ENCODE results near the gene IPO9. TPM values are rescaled to one million over a fixed set of nuclear protein-coding genes. Genes with fewer than 3 reads are reported as not detected.
A peak's percentile ranks its signal among the peaks of the same experiment; 100 is the strongest.

The IPO9 gene
- polyA plus RNA-seq, 1 experiment = 55.5 TPM

- H3K27me3 ChIP-seq (ENCODE audit: control insufficient read depth, insufficient read depth, low read length) = no peaks in the 10 kb centered on the region
- CTCF ChIA-PET = interaction anchor here (0.6 to 1.9 kb wide), 5 partner anchors 11 to 252 kb away, joined by 3 to 15 read pairs (median 3); no protein-coding TSS in a partner anchor
- POLR2A ChIA-PET = no interaction called here
- no peak overlapping the region for H3K4me3 ChIP-seq (ENCODE audit: low read depth, low read length)
- no peak for TF ChIP-seq CTCF (IDR thresholded peaks at IDR 0.05; ENCODE audit: low read depth, low read length)
- no peak overlapping the region for H3K27ac ChIP-seq (ENCODE audit: low read depth, low read length)
- DNase-seq (ENCODE audit: low read depth, low spot score) = no peak
- no peaks in the 10 kb centered on the region for H3K9me3 ChIP-seq (ENCODE audit: control insufficient read depth, insufficient read depth, low read length)
Observed at GRCh38 chr1:201782353-201782752, 46.6 kb upstream of the IPO9 start.

GRCh38 chr1:201783058-201783457, 45.9 kb upstream of the IPO9 start:
- TF ChIP-seq CTCF (IDR thresholded peaks at IDR 0.05; ENCODE audit: low read depth, low read length) = no peak
- Histone ChIP-seq H3K9me3 (ENCODE audit: control insufficient read depth, insufficient read depth, low read length) (no peaks in the 10 kb centered on the region), H3K27me3 (ENCODE audit: control insufficient read depth, insufficient read depth, low read length) (no peaks in the 10 kb centered on the region), H3K4me3 (ENCODE audit: low read depth, low read length) (no peak overlapping the region), H3K27ac (ENCODE audit: low read depth, low read length) (no peak overlapping the region)
- no peak for DNase-seq (ENCODE audit: low read depth, low spot score)
- ChIA-PET CTCF (interaction anchor here (0.9 to 1.9 kb wide), 5 partner anchors 10 to 252 kb away, joined by 3 to 15 read pairs (median 3); no protein-coding TSS in a partner anchor), POLR2A (no interaction called here)

GRCh38 chr1:201783572-201783971, 45.4 kb upstream of the IPO9 start:
- POLR2A ChIA-PET = no interaction called here
- no peaks in the 10 kb centered on the region for H3K9me3 ChIP-seq (ENCODE audit: control insufficient read depth, insufficient read depth, low read length)
- no peak overlapping the region for H3K4me3 ChIP-seq (ENCODE audit: low read depth, low read length)
- CTCF ChIA-PET = interaction anchor here (0.6 to 1.9 kb wide), 7 partner anchors 9 to 271 kb away, joined by 3 to 15 read pairs (median 3); no protein-coding TSS in a partner anchor
- no peak for DNase-seq (ENCODE audit: low read depth, low spot score)
- no peaks in the 10 kb centered on the region for H3K27me3 ChIP-seq (ENCODE audit: control insufficient read depth, insufficient read depth, low read length)
- TF ChIP-seq CTCF (IDR thresholded peaks at IDR 0.05; ENCODE audit: low read depth, low read length) = peak; percentile 11; the same call in 1 of the 2 replicates
- H3K27ac ChIP-seq (ENCODE audit: low read depth, low read length) = no peak overlapping the region

GRCh38 chr1:201785291-201785690, 43.7 kb upstream of the IPO9 start:
- ChIA-PET CTCF (interaction anchor here (0.8 to 1.2 kb wide), 2 partner anchors 76 to 77 kb away, joined by 3 to 6 read pairs; no protein-coding TSS in a partner anchor), POLR2A (interaction anchor here (0.7 kb wide), 2 partner anchors 271 to 298 kb away, joined by 8 to 10 read pairs; no protein-coding TSS in a partner anchor)
- TF ChIP-seq CTCF (IDR thresholded peaks at IDR 0.05; ENCODE audit: low read depth, low read length) = no peak
- Histone ChIP-seq H3K27ac (ENCODE audit: low read depth, low read length) (no peak overlapping the region), H3K9me3 (ENCODE audit: control insufficient read depth, insufficient read depth, low read length) (no peaks in the 10 kb centered on the region), H3K27me3 (ENCODE audit: control insufficient read depth, insufficient read depth, low read length) (no peaks in the 10 kb centered on the region), H3K4me3 (ENCODE audit: low read depth, low read length) (no peak overlapping the region)
- DNase-seq (ENCODE audit: low read depth, low spot score) = no peak

GRCh38 chr1:201786824-201787223, 42.1 kb upstream of the IPO9 start:
- DNase-seq (ENCODE audit: low read depth, low spot score) = no peak
- Histone ChIP-seq H3K27ac (ENCODE audit: low read depth, low read length) (no peak overlapping the region), H3K4me3 (ENCODE audit: low read depth, low read length) (no peak overlapping the region), H3K27me3 (ENCODE audit: control insufficient read depth, insufficient read depth, low read length) (no peaks in the 10 kb centered on the region), H3K9me3 (ENCODE audit: control insufficient read depth, insufficient read depth, low read length) (no peaks in the 10 kb centered on the region)
- ChIA-PET POLR2A (no interaction called here), CTCF (interaction anchor here (0.6 to 2.2 kb wide), 3 partner anchors 77 to 255 kb away, joined by 3 to 7 read pairs (median 3); no protein-coding TSS in a partner anchor)
- TF ChIP-seq CTCF (IDR thresholded peaks at IDR 0.05; ENCODE audit: low read depth, low read length) = no peak

Data from AG04450 (cell line).